ENCODE measurements around the gene FBLN2.

Gene FBLN2

DNA sequence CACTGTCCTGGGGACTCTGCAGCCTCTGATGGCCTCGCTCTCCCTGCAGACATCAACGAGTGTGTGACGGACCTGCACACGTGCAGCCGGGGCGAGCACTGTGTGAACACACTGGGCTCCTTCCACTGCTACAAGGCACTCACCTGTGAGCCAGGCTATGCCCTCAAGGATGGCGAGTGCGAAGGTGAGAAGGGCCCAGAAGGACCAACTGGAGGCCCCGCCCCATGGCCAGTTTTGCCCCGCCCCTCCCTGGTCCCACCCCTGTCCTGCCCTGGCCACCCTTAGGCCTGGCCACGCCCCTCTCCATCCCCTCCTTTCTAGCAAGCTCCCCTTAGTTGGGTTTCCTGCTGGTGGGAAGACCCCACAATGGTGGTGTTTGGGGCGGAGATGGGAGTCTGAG lies 77.5 kb downstream of the FBLN2 start:
- Histone ChIP-seq H3K4me1 (ENCODE audit: low read length) (no peaks in the 10 kb centered on the region), H4K20me1 (ENCODE audit: insufficient read depth, low read length) (no peaks in the 10 kb centered on the region), H3K27me3 (ENCODE audit: low read depth, low read length) (no peaks in the 10 kb centered on the region; the same call in 1 of the 2 replicates), H3K36me3 (replicated peaks; ENCODE audit: low read depth, low read length) (no peaks in the 10 kb centered on the region), H3K9ac (ENCODE audit: low read length) (no peak overlapping the region), H3K4me3 (ENCODE audit: low read length) (no peak overlapping the region), H3K9me3 (ENCODE audit: insufficient read depth, low read length) (no peaks in the 10 kb centered on the region), H2AFZ (ENCODE audit: low read depth, low read length) (no peak overlapping the region), H3K4me2 (ENCODE audit: low read length) (no peak overlapping the region), H3K27ac (ENCODE audit: low read length) (no peak overlapping the region), H3K79me2 (ENCODE audit: low read length) (no peaks in the 10 kb centered on the region)
- TF ChIP-seq, protein P1, sequence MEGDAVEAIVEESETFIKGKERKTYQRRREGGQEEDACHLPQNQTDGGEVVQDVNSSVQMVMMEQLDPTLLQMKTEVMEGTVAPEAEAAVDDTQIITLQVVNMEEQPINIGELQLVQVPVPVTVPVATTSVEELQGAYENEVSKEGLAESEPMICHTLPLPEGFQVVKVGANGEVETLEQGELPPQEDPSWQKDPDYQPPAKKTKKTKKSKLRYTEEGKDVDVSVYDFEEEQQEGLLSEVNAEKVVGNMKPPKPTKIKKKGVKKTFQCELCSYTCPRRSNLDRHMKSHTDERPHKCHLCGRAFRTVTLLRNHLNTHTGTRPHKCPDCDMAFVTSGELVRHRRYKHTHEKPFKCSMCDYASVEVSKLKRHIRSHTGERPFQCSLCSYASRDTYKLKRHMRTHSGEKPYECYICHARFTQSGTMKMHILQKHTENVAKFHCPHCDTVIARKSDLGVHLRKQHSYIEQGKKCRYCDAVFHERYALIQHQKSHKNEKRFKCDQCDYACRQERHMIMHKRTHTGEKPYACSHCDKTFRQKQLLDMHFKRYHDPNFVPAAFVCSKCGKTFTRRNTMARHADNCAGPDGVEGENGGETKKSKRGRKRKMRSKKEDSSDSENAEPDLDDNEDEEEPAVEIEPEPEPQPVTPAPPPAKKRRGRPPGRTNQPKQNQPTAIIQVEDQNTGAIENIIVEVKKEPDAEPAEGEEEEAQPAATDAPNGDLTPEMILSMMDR (IDR thresholded peaks at IDR 0.05; ENCODE audit: low read depth, low read length), result no peak
- TF ChIP-seq EZH2phosphoT487 (IDR thresholded peaks at IDR 0.05; ENCODE audit: low read depth), result no peak

DNA sequence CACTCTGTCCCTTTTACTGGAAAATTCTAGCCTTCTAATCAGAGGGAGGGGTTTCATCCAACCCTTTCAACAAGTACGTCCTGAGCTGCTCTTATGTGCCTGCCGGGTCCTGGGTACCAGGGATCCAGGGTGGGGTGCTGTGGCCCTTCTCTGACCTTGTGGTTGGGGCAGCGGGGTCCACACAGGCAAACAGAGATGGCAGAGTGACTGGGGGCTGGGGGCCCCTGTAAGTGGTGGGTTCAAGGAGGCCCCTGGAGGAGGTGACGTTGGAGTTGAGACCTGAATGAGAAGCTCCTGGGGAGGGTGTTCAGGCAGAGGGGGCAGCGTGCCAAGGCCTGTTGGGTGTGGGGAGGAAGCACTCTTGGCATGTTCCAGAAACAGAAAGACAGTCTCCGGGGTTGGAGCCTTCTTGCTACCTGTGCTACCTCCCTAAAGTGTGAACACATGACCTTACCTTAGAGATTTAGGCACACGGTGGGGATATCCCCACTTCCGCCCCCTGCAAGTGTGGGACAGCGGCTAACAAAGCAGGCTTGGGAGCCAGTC lies 78.1 kb downstream of the FBLN2 start:
- Histone ChIP-seq H3K27ac (ENCODE audit: low read length) (no peak overlapping the region), H3K4me2 (ENCODE audit: low read length) (no peak overlapping the region), H4K20me1 (ENCODE audit: insufficient read depth, low read length) (no peaks in the 10 kb centered on the region), H3K9ac (ENCODE audit: low read length) (no peak overlapping the region), H2AFZ (ENCODE audit: low read depth, low read length) (no peak overlapping the region), H3K27me3 (ENCODE audit: low read depth, low read length) (no peaks in the 10 kb centered on the region; the same call in 1 of the 2 replicates), H3K4me3 (ENCODE audit: low read length) (no peak overlapping the region), H3K4me1 (ENCODE audit: low read length) (no peaks in the 10 kb centered on the region), H3K79me2 (ENCODE audit: low read length) (no peaks in the 10 kb centered on the region), H3K9me3 (ENCODE audit: insufficient read depth, low read length) (no peaks in the 10 kb centered on the region), H3K36me3 (replicated peaks; ENCODE audit: low read depth, low read length) (no peaks in the 10 kb centered on the region)
- TF ChIP-seq, protein P1 (IDR thresholded peaks at IDR 0.05; ENCODE audit: low read depth, low read length), result no peak
- TF ChIP-seq EZH2phosphoT487 (IDR thresholded peaks at IDR 0.05; ENCODE audit: low read depth), result no peak

DNA sequence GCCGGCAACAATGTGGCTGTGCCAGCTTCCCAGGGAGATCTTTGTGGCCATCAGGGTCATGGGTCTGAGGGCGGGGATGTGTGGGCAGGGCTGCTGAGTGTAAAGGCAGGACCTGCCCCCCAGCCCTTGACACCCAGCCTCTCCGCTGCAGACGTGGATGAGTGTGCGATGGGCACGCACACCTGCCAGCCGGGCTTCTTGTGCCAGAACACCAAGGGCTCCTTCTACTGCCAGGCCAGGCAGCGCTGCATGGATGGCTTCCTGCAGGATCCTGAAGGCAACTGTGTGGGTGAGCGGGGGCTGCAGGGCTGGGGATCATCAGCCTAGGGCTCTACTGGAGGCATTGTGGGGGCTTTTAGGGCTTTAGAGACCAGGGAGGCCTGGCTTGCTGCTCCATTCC lies 78.8 kb downstream of the FBLN2 start:
- TF ChIP-seq EZH2phosphoT487 (IDR thresholded peaks at IDR 0.05; ENCODE audit: low read depth), result no peak
- TF ChIP-seq, protein P1 (IDR thresholded peaks at IDR 0.05; ENCODE audit: low read depth, low read length), result no peak
- H3K9me3 ChIP-seq (ENCODE audit: insufficient read depth, low read length), result no peaks in the 10 kb centered on the region
- no peak overlapping the region for H3K4me2 ChIP-seq (ENCODE audit: low read length)
- H4K20me1 ChIP-seq (ENCODE audit: insufficient read depth, low read length), result no peaks in the 10 kb centered on the region
- no peak overlapping the region for H3K4me3 ChIP-seq (ENCODE audit: low read length)
- H2AFZ ChIP-seq (ENCODE audit: low read depth, low read length), result no peak overlapping the region
- H3K9ac ChIP-seq (ENCODE audit: low read length), result no peak overlapping the region
- H3K27ac ChIP-seq (ENCODE audit: low read length), result no peak overlapping the region
- H3K36me3 ChIP-seq (replicated peaks; ENCODE audit: low read depth, low read length), result no peaks in the 10 kb centered on the region
- no peaks in the 10 kb centered on the region for H3K79me2 ChIP-seq (ENCODE audit: low read length)
- no peaks in the 10 kb centered on the region for H3K4me1 ChIP-seq (ENCODE audit: low read length)
- no peaks in the 10 kb centered on the region; the same call in 1 of the 2 replicates for H3K27me3 ChIP-seq (ENCODE audit: low read depth, low read length)

DNA sequence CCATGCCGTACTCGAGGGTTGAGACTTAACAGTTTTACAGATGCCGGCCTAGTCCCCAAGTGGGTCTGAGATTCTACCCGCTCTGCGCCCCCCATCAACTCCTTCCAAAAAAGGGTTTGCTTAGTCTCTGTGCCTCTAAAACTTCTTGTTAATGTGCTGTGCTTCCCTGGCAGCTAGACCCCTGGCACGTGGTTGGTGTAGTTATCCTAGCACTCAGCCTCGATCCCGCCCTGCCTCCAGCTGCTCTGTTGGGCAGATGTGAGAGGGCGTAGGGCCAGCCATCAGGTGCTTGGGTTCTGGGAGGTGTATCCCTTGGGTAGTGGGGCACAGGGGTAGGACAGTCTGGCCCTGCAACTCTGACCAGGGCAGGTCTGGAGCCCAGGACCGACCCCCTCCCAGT lies 79.5 kb downstream of the FBLN2 start:
- Histone ChIP-seq H3K79me2 (ENCODE audit: low read length) (no peaks in the 10 kb centered on the region), H3K27me3 (ENCODE audit: low read depth, low read length) (no peaks in the 10 kb centered on the region; the same call in 1 of the 2 replicates), H4K20me1 (ENCODE audit: insufficient read depth, low read length) (no peaks in the 10 kb centered on the region), H3K9ac (ENCODE audit: low read length) (no peak overlapping the region), H3K36me3 (replicated peaks; ENCODE audit: low read depth, low read length) (no peaks in the 10 kb centered on the region), H2AFZ (ENCODE audit: low read depth, low read length) (no peak overlapping the region), H3K4me2 (ENCODE audit: low read length) (no peak overlapping the region), H3K9me3 (ENCODE audit: insufficient read depth, low read length) (no peaks in the 10 kb centered on the region), H3K4me1 (ENCODE audit: low read length) (no peaks in the 10 kb centered on the region), H3K4me3 (ENCODE audit: low read length) (no peak overlapping the region), H3K27ac (ENCODE audit: low read length) (no peak overlapping the region)
- TF ChIP-seq, protein P1 (IDR thresholded peaks at IDR 0.05; ENCODE audit: low read depth, low read length), result no peak
- TF ChIP-seq EZH2phosphoT487 (IDR thresholded peaks at IDR 0.05; ENCODE audit: low read depth), result no peak
